Suprapubic skin (tissue), 3 donors: ENCODE results near the gene ATAD3C.

Experiments
- POLR2A ChIP-seq, 2 donors: fragments of 450-650 bp; IDR thresholded peaks; one replicate each; pipeline ENCODE4 v1.6.1; 2017; ENCODE audit warnings: antibody characterized with exemption in 2 of 2, mild to moderate bottlenecking in 2 of 2, moderate library complexity in 2 of 2
- TF ChIP-seq, protein P1 (sequence below), 2 donors: fragments of 200-600 bp in 1 of 2; fragments of 450-650 bp in 1 of 2; sonication (generic) in 1 of 2; IDR thresholded peaks; one replicate each; pipeline ENCODE4 v1.5.1; 2016 to 2019; ENCODE audit warnings: antibody characterized with exemption in 2 of 2, mild to moderate bottlenecking in 1 of 2, moderate library complexity in 1 of 2

- TF ChIP-seq, protein P1, sequence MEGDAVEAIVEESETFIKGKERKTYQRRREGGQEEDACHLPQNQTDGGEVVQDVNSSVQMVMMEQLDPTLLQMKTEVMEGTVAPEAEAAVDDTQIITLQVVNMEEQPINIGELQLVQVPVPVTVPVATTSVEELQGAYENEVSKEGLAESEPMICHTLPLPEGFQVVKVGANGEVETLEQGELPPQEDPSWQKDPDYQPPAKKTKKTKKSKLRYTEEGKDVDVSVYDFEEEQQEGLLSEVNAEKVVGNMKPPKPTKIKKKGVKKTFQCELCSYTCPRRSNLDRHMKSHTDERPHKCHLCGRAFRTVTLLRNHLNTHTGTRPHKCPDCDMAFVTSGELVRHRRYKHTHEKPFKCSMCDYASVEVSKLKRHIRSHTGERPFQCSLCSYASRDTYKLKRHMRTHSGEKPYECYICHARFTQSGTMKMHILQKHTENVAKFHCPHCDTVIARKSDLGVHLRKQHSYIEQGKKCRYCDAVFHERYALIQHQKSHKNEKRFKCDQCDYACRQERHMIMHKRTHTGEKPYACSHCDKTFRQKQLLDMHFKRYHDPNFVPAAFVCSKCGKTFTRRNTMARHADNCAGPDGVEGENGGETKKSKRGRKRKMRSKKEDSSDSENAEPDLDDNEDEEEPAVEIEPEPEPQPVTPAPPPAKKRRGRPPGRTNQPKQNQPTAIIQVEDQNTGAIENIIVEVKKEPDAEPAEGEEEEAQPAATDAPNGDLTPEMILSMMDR (IDR thresholded peaks at IDR 0.05): no peak
- no peak for TF ChIP-seq POLR2A (IDR thresholded peaks at IDR 0.05)
These were observed 45.8 kb upstream of the ATAD3C start for GRCh38 chr1:1403653-1404052.
